Stimulated activated CD8-positive, alpha-beta memory T cell treated with anti-CD3 and anti-CD28 coated beads, Interleukin-4, amount 100 ng/mL, for 48 hours (primary cell): Measurements from ENCODE around the gene RFT1.

Source experiments
- DNase-seq: peaks from one replicate; pipeline ENCODE4 v3.0.0-alpha.2; 2020

Gene RFT1

DNA sequence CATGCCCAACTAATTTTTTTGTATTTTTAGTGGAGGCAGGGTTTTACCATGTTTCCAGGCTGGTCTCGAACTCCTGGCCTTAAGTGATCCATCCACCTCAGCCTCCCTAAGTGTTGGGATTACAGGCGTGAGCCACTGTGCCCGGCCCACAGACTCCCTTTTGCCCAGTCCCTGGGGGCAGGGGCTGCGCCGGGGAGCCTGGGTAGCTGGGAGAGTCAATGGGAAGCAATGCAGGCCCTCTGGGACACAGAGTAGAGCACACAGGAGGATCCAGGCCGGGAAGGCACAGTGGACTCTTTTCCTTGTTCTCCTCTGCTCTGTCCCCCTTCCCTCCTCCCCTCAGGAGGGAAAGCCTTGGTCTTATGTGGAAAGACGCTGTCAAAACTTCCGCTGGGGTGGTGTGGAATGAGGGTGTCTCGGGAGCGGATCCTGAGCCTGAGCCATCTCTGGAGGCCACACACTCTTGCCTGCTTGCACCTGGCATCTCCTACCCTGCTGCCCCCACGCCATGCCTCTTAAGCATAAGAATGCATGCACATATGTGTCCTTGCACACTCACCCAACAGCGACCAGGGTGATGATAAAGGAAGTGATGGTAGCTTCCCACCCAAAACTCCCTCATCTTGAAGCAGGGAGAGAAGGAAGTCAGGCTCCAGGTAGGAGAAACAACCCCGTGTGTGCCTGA, 18.9 kb upstream of the RFT1 start:
- no peak for DNase-seq

DNA sequence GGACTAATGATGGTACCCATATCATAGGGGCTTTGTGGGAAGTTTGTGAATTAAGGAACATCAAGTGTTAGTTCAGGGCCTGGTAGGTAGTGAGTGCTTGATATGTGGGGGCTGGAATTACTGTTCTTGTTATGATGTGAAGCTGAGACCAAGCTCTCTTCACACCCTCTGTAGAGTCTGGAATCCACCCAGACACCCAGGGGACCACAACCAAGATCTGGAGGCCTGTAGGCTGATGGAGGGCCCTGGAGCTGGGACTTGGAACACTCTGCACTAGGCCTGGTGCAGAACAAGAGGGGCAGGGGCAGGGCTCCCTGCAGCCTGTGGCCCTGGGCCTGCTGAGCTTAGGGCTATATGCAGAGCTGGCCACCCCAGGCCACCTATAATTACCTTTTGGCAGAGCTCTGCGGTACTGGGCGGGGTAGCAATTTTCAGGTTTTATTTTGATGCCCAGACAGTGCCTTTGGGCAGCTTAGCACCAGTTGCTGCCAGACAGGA, 17.7 kb upstream of the RFT1 start:
- no peak for DNase-seq

GRCh38 chr3:53147151-53147902, 17.1 kb upstream of the RFT1 start:
- no peak for DNase-seq

DNA sequence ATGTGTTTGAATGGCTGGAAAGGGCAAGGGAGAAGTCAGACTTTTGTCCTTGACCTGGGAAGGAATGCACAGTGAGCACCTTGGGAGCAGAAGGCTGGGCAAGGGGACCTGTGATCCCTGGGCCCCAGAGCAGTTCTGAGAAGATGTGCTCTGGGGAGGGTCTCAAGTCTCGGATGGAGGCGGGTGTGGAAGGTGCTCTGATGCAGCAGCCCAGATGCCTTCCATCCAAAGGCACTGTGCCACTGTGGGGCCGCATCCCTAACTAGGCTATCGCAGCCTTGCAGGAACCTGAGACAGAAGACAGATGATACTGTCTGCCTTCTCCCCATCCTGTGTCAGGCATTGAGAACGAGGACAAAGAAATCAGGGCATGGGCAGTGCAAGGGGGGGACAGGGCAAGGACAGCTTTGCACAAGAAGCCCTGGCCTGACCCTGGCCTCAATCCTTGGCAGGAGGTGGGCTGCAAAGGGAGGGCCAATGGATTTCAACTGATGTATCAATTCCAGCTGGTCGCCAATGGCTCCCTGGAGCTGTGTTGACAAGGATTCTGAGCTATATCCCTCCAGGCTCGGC, 16.2 kb upstream of the RFT1 start:
- no peak for DNase-seq

- DNase-seq, result no peak
These were observed 15.5 kb upstream of the RFT1 start for GRCh38 chr3:53145713-53146080.

DNA sequence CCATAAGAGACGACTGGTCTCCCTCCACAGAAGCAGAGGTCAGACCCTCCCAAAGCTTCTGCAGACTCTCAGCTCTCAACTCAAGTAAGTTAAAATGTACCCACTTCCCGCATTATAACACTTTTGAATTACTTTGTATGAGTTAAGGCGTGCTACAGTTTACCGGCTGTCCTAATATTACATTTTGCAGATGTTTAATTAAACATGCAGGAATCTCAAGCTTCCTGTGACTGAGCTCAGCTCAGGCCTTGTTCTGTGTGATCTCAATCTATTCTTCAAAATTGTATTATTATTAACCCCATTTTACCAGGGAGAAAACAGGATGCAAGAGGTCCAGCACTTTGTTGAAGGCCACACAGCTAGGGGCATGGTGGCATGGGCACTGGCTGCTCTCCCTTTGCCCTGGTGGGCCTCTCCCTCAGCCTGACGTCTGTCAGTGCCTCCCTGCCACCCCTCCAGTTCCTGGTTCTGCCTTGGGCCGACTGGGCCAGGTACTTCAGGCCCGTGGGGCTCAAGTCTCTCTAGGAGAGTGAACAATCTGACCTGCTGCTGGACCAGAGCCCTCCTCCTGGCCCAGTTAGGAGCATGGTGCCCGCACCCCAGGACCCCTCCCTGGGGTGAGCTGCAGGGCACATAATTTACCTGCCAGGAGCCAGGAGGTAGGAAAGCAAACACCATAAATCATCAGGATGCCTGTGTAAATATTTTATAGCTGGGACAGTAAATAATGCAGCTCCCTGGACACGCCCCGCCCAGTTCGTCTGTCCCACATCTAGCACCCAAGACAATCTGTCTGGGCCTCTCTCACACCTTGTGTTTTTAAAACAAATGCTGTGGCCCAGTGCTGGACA, 14.9 kb upstream of the RFT1 start:
- no peak for DNase-seq

GRCh38 chr3:53144446-53144845, 14.2 kb upstream of the RFT1 start:
- no peak for DNase-seq

DNA sequence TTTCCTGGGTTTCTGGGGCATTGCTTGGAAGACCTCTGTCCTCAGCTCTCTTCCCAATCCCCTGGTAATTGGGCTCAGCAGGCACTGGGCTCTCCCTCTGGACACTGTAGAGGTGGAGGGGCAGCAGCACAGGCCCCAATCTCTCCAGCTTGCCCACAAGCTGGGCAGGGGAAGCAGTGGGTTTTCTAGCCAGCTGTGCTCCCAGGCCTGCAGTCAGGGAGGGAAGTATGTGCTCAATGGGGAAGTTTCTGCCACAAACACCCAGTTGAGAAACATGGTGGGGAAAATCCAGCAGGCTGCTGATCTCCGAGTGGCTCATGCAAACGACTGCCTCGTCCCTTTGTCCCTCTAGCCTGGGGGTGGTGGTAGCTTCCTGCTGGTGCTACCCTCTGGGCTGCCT, 12.8 kb upstream of the RFT1 start:
- no peak for DNase-seq

DNA sequence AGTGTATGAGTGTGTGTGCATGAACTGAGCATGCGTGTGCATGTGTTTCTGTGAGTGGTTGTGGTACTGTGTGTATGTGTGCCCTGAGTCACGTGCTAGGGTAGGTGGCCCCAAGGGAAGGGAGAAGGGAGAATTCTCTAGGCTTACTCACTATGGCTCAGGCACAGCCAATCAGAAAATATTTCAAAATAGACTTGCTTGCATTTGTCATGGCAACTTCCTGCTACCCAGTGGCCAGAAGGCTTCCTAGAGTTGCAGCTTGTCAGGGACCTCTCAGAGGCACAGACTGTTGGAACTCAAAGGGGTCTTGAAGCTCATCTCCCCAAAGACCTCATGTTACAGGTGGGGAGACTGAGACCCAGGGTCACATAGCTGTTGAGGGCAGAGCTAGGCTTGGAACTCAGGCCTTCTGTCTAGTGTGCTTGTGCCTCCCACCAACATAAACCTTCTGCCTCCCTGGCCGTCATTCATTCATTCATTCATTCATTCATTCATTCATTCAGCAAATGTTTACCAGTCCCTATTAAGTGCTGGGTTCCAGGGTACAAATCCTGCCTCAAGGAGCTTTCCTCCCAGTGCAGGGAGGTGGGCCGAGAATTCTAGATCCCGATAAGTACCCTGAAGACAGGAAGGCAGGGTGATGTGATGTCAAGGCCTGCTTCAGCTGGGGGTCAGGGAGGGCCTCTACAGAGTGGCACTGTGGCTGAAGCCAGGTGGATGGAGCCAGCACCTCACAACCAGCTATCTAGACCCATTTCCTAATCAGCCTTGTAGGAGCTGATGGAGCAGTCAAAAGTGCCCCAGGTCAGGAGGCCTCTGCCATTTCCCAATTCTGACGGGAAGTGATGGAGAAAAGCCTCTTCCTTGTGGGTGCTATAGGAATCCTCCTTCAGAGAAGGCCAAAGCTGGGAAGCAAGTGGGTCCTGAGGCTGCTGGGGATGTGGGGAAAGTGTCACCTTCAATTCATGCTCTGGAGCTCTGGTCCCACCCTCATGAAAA, 10.9 kb upstream of the RFT1 start:
- DNase-seq, result no peak

DNA sequence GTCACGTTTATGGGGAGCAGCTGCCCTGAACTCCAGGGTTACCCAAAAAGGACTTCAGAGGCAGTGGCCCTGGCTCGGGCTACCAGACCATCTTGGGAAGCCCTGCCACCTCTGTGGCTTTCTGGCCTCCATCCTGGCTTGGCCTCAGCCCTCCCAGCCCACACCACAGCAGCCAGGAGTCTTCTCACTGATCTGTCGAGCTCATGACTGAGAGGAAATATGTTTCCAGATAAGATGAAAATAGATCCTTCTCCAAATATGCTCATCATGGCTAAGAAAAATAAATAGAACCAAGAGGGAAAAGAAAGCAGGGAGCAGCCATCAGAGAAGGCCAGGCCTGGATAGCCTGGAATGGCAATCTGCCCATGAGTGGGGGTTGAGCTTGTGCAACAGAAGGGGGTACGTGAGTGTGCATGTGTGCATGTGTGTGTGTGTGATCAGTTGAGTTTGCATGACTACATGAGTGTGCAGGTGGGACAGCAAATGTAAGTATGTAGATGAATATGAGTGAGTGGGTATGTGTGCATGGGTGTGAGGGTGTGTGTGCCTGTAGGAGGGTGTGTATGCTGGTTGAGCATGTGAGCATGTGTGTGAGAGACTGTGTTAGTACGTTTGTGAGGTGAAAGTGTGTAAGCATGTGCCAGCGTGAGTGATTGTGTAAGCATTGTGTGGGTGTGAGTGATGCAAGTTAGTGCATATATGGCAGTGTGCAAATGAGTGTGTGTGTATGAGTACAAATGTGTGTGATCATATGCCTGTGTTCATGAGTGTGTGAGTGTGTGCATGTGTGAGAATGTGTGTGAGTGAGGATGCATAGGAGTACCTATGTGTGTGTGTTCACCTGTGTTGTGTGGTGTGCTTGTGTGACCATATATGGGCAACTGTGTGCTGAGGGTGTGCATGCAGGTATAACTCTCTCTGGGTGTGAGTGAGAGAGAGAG, 9.9 kb upstream of the RFT1 start:
- no peak for DNase-seq

- DNase-seq, result no peak
These were observed 7.7 kb upstream of the RFT1 start for GRCh38 chr3:53137835-53138446.

DNA sequence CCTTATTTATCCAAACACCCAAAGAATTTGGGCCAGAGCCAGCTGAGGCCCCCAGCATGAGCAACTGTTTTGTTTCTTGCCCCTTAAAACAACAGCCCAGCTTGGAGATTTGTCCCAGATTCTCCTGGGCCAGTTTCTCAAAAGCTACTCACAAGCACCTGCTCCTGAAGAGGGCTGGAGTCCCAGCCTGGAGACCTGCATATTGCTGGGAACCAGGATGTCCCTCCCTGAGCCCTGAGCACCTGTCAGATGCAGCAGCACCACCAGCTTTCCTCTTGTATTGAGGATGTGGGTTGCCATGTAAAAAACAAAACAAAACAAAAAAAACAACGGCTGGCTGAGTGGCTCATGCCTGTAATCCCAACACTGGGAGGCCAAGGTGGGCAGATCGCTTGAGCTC, 7.0 kb upstream of the RFT1 start:
- no peak for DNase-seq

DNA sequence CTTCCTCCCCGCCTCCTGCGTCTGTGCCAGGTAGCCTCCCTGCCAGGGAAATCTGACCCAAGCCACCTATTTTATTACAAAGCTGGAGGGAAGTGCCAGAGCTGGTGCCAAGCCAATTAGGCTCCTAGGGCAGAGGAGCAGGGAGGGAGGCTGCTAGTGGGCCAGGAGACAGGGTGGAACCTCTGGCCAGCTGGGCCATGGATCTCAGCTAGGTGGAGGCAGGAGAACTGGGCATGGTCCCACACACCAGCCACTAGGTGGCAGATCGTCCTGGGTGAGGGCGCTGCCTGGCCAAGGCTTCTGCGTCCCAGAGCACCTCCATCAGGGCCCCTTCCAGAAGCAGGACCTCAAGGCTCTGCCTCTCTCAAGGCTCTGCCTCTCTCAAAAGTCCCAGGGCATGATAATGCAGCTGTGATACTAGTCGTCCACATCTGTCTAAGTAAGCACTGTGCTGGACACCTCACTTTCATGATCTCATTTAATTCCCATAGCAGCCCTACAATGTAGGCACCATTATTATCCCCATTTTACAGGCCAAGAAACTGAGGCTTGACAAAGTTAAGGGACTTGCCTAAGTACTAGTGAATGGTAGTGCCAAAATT, 4.5 kb upstream of the RFT1 start:
- DNase-seq, result peak; percentile 77

DNA sequence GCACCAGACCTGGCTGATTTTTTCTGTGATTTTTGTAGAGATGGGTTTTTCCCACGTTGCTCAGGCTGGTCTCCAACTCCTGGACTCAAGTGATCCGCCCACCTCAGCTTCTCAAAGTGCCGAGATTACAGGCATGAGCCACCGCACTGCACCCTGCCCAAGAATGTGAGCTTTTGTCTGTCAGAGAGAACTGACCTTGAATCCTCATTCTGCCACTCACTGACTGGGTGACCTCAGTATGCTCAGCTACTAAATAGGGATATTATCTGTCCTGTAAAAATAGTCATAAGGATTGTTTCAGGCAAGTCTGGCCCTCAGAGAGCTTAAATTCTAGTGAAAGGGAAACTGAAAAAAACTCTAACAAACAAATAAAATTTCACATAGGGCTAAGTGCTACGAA, 2.1 kb upstream of the RFT1 start:
- DNase-seq, result no peak

GRCh38 chr3:53131096-53131495, 861 bp upstream of the RFT1 start:
- no peak for DNase-seq

- DNase-seq, result no peak
These were observed 891 bp downstream of the RFT1 start for GRCh38 chr3:53129344-53129743.

DNA sequence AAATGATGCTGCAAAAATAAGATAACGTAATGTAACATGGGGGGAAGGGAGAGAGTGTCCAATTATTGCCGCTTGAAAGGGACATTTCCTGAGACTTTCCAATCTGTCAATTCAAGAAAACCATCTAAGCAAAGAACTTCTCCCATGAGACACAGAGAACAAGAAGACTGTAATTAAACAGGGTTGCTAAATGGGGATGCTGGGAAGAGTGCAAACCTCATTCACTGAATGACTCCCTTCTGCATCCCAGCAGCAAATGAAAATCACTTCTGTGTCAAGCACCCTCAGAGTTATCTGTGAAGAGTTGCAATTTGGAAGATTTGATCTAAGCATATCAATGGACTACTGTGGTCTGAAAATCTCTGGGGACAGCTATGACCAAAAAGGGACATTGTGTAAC, 3.6 kb downstream of the RFT1 start:
- no peak for DNase-seq

GRCh38 chr3:53123953-53124352, 6.3 kb downstream of the RFT1 start:
- no peak for DNase-seq

- no peak for DNase-seq
These were observed 6.7 kb downstream of the RFT1 start for GRCh38 chr3:53123510-53123909.

- no peak for DNase-seq
These were observed 7.3 kb downstream of the RFT1 start for GRCh38 chr3:53122933-53123305.
